ENCODE results near the gene KAZALD1.

GRCh38 chr10:101096378-101096777, 34.6 kb downstream of the KAZALD1 start:
- TF ChIP-seq CTCF (IDR thresholded peaks at IDR 0.05) (no peak), POLR2A (IDR thresholded peaks at IDR 0.05) (no peak)
